ENCODE data around the gene DNAH3. TPM values are rescaled to one million over a fixed set of nuclear protein-coding genes. Genes with fewer than 3 reads are reported as not detected.
"Not testable (repeated sequence)": the region's sequence is repeated elsewhere in the genome, so short reads cannot be mapped to it uniquely, and the experiment has no call there.

Gene DNAH3
- total RNA-seq, 1 experiment from 2014 or later, result not detected

DNA sequence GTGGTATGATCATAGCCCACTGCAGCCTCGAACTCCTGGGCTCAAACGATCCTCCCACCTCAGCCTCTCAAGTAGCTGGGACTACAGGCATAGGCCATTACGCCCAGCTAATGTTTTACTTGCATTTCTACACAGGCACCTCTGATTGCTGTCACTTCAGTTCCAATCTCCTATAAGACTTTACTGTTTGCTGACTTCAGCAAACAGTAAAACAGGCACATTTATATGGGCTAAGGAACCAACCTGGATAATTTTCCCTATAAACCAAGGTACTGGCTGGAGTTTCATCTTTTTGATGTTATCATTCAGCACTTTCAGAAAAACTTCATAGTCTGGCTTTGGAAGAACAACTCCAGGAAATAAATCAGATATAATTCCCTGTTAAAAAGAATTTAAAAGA lies 114.2 kb downstream of the DNAH3 start:
- in situ Hi-C loops (cut with HindIII; ENCODE audit: low sequenced_read_pairs), result no loop called here
- no peak for DNase-seq (ENCODE audit: low spot score)

- DNase-seq (ENCODE audit: low spot score), result peak; percentile 72
- in situ Hi-C loops (cut with HindIII; ENCODE audit: low sequenced_read_pairs), result no loop called here
Observed at GRCh38 chr16:21033704-21034103, 116.9 kb downstream of the DNAH3 start.

DNA sequence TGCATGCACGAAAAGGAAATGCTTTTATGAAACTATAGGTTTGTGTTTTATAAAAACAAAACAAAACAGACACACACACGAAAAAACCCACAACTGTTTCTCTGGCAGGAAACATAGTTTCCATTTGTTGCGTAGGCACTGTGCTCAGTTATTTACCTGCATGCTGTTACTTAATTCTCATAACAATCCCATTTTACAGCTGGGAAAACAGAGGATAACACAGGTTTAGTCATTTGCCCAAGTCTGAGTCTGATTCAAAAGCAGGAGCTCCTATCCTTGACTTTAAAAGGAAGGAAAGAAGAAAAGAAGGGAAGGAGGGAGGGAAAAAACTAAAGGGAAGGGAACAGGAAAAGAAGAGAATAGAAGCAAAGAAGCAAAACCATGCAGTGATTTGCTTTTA lies 117.4 kb downstream of the DNAH3 start:
- in situ Hi-C loops (cut with HindIII; ENCODE audit: low sequenced_read_pairs), result no loop called here
- no peak for DNase-seq (ENCODE audit: low spot score)

DNA sequence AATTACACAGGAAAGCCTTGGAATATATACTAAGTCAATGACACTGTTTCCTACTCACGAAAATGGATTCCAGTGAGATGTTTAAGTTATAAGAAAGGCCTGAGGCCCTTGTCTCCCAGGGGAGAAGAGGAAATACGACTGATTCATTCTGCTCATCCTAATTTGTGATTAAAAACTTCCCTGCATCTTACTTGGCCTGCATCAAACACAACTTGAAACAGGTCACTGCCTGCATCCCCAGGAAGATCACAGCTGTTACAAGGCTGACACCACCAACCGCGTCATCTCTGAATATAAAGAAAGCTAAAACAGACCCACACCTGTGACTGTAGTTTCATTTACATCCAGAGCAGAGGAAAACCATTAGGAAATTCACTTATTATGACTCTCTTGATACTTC lies 121.9 kb downstream of the DNAH3 start:
- in situ Hi-C loops (cut with HindIII; ENCODE audit: low sequenced_read_pairs), result no loop called here
- no peak for DNase-seq (ENCODE audit: low spot score)

DNA sequence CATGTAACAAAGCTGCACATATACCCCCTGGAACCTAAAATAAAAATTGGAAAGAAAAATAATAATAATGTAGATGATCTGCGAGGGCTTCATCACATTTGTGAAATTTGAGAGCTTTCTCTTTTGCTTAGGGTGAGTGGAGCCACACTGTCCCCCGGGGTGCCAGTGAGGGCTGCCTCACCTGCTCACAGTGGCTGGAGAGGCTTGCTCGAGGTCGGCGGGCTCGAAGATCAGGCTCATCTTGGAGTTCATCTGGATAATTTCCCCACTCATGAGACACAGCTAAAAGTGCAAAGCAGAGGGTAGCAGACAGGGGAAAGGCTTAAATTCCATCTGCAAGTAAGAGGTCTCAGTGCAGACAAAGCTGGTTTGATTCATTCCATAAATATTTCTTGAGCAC lies 123.8 kb downstream of the DNAH3 start:
- in situ Hi-C loops (cut with HindIII; ENCODE audit: low sequenced_read_pairs), result no loop called here
- no peak for DNase-seq (ENCODE audit: low spot score)

DNA sequence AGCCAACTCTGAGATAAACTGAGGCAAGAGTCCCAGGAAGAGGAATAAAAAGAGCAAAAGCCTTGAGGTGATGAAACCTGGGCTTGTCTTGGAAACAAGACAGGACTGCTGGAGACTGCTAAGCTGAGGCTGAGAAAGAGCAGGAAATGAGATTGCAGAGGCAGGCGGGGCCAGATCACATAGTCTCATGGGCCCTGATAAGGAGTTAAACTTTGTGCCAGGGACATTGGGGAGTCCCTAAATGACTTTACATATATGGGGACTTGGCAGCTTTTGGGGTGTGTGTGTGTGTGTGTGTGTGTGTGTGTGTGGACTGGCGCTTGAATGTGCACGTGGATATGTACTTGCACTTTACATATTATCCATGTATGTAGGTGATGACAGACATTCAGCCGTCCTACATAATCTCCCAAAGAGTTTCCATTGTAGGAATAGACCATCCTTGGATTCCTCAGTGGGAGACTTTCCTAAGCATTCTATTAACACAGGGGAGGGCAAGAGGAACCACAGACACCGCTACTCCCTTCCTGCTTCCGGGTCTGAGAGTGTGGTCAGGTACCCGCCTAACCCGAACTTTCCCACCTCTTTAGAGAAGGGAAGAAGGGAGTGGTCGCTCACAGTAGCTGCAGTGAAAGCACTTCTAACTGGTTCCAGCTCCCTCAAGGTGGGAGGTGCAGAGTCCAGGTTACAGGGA lies 127.0 kb downstream of the DNAH3 start:
- no peak for DNase-seq (ENCODE audit: low spot score)
- in situ Hi-C loops (cut with HindIII; ENCODE audit: low sequenced_read_pairs), result no loop called here

DNA sequence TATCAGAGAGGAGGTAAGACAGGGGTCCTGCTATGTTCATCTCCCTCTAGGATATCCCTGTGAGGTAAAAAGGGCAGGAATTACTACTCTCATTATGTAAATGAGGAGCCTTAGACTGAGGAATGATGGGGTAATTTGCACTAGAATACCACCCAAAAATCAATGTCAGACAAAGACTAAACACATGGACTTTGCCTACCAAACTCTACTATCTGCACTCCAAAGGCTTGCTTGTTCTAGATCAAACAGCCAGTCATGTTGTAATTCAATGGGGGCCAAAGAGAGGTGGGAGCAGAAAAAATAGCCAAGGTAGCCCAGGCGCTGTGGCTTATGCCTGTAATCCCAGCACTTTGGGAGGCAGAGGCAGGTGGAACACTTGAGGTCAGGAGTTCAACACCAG lies 129.3 kb downstream of the DNAH3 start:
- DNase-seq (ENCODE audit: low spot score), result no peak
- in situ Hi-C loops (cut with HindIII; ENCODE audit: low sequenced_read_pairs), result no loop called here

- in situ Hi-C loops (cut with HindIII; ENCODE audit: low sequenced_read_pairs), result no loop called here
- DNase-seq (ENCODE audit: low spot score), result no peak
Observed at GRCh38 chr16:21009815-21010214, 140.8 kb downstream of the DNAH3 start.

GRCh38 chr16:21005008-21005407 lies 145.6 kb downstream of the DNAH3 start:
- in situ Hi-C loops (cut with HindIII; ENCODE audit: low sequenced_read_pairs), result no loop called here
- DNase-seq (ENCODE audit: low spot score), result no peak

GRCh38 chr16:21001262-21001661 lies 149.4 kb downstream of the DNAH3 start:
- in situ Hi-C loops (cut with HindIII; ENCODE audit: low sequenced_read_pairs), result no loop called here
- DNase-seq (ENCODE audit: low spot score), result peak; percentile 8

- DNase-seq (ENCODE audit: low spot score), result no peak
- in situ Hi-C loops (cut with HindIII; ENCODE audit: low sequenced_read_pairs), result no loop called here
Observed at GRCh38 chr16:20997147-20997546, 153.5 kb downstream of the DNAH3 start.

DNA sequence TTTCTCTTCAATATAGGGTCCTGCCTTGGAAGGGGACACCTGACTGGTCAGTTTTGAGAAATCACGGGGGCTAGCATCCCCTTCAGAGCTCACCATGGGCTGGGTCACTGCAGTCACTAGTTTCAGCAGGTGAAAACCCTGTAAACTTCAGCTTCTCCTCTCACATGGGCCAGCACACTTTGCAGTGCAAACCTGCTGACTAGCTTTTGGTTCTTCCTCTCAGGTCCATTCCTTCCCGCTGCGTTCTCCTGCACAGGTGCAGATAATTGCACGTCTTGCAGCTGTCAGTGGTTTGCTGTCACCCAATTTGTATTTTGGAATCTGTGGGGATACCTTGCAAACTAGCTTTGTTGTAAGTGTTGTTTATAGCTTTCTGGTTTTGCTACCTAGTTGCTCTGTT lies 154.9 kb downstream of the DNAH3 start:
- DNase-seq (ENCODE audit: low spot score), result no peak
- in situ Hi-C loops (cut with HindIII; ENCODE audit: low sequenced_read_pairs), result no loop called here

- DNase-seq (ENCODE audit: low spot score); in situ Hi-C loops (cut with HindIII; ENCODE audit: low sequenced_read_pairs): not testable (repeated sequence)
Observed at GRCh38 chr16:20989496-20990070, 161.1 kb downstream of the DNAH3 start.

GRCh38 chr16:20987049-20987448 lies 163.6 kb downstream of the DNAH3 start:
- DNase-seq (ENCODE audit: low spot score), result no peak
- in situ Hi-C loops (cut with HindIII; ENCODE audit: low sequenced_read_pairs), result no loop called here

DNA sequence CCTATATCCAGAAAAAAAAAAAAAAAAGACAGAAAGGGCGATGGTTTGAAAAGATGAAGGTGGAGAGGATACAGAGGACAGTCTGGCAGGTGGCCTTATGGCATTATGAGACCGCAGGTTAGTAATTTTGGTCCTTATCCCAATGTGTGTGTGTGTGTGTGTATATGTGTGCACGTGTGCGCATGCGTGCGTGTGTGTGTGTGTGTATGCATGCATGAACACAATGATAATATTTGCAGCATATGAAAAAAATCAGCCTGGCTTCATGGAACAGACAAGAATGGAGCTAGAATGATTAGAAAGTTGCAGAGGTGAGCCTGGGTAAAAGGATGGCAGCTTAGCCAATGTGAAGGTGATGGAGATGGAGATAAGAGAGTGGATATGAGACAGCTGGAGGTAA lies 166.6 kb downstream of the DNAH3 start:
- DNase-seq (ENCODE audit: low spot score), result no peak
- in situ Hi-C loops (cut with HindIII; ENCODE audit: low sequenced_read_pairs), result no loop called here

DNA sequence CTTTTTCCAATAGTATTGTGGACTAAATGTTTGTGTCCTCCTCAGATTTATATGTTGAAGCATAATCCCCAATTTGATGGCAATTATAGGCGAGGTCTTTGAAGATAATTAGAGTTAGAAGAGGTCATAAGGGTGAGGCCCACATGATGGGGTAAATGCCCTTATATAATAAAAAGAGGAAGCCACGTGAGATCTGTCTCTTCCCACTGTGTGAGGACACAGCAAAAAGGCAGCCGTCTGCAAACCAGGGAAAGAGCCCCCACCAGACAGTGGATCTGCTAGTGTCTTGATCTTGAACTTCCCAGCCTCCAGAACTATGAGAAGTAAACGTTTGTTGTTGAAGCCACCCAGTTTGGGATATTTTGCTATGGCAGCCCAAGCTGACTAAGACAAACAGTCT lies 174.1 kb downstream of the DNAH3 start:
- DNase-seq (ENCODE audit: low spot score), result no peak
- in situ Hi-C loops (cut with HindIII; ENCODE audit: low sequenced_read_pairs), result no loop called here

DNA sequence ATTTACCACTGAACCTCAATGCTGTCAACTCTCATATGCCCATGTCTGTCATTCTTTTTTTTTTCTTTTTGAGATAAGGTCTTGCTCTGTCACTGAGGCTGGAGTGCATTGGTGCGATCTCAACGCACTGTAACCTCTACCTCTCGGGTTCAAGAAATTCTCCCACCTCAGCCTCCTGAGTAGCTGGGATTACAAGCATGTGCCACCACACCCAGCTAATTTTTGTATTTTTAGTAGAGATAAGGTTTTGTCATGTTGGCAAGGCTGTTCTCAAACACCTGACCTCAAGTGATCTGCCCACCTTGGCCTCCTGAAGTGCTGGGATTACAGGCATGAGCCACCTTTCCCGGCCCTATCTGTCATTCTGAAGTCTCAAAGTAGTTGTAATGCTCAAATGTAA lies 177.4 kb downstream of the DNAH3 start:
- not testable (repeated sequence) for DNase-seq (ENCODE audit: low spot score)

GRCh38 chr16:20971401-20971800 lies 179.2 kb downstream of the DNAH3 start:
- DNase-seq (ENCODE audit: low spot score), result no peak
- in situ Hi-C loops (cut with HindIII; ENCODE audit: low sequenced_read_pairs), result no loop called here

More for the DNA sequence above, 177.4 kb downstream of the DNAH3 start:
- in situ Hi-C loops (cut with HindIII; ENCODE audit: low sequenced_read_pairs), result not testable (repeated sequence)

DNA sequence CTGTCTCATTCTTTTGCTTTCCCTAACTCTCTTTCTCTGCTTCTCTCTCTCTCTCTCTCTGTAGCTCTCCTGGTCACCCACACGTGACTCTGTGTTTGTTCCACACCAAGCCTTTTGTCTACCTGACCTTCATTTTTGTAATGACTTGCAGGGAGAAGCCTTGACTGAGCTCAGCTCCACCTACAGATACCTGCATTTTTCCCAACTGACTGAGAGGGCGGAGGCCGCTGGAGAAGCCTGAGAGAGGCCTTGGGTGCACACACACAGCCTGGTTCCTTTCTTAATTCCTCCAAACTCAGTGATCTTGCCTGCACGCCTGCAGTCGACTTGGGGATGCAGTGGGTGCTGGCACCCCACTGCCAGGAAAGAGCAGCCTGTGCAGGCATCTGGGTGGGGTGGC lies 181.3 kb downstream of the DNAH3 start:
- no peak for DNase-seq (ENCODE audit: low spot score)
- in situ Hi-C loops (cut with HindIII; ENCODE audit: low sequenced_read_pairs), result no loop called here

DNA sequence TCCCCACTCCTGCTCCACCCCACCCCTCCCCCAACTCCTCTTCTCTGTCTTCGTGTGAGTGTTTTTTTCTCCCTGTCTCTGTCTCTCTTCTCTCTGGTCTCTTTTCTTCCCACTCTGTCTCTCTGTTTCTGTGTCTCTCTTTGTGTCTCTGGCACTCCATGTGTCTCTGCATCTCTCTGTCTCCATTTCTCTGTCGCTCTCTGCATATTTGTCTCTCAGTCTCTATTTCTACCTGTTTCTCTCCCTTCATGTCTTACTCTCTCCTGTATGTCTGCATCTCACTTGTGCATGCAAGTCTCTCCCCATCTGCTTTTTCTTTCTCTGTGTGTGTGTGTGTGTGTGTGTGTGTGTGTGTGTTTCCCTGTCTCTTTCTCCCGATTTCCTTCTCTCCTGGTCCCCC lies 181.9 kb downstream of the DNAH3 start:
- in situ Hi-C loops (cut with HindIII; ENCODE audit: low sequenced_read_pairs), result no loop called here
- no peak for DNase-seq (ENCODE audit: low spot score)

DNA sequence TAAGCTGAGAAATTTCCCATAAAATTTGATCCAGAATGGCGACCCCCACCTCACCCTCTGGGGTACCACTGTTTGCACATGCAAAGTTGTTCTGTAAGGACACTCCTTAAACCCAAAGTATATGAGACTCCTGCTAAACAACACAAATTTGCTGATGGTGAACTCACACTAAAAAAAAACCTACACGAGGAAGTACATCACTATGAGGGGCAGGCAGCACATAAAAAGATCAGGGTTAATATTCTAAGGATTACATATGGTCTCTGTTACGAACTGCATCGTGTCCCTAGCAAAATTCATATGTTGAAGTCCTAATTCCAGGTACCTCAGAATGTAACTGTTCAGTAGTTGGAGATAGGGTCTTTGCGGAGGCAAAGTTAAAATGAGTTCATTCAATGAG lies 189.7 kb downstream of the DNAH3 start:
- in situ Hi-C loops (cut with HindIII; ENCODE audit: low sequenced_read_pairs), result no loop called here

More for the DNA sequence above, 189.7 kb downstream of the DNAH3 start:
- DNase-seq (ENCODE audit: low spot score), result no peak

All from G401 (cell line).